Common myeloid progenitor, CD34-positive (primary cell): Measurements from ENCODE around the gene CRAMP1.
"Not testable (repeated sequence)": the region's sequence is repeated elsewhere in the genome, so short reads cannot be mapped to it uniquely, and the experiment has no call there.

ENCODE experiments used
- CTCF ChIA-PET: fragments of 350-600 bp; sonication (Branson Sonifier 250); formaldehyde crosslinking; loops from one replicate; lab custom pipeline; 2021; ENCODE audit warnings: antibody characterized with exemption; lab: Charles Lee
- POLR2A ChIA-PET: fragments of 350-600 bp; sonication (Branson Sonifier 250); formaldehyde crosslinking; loops from one replicate; lab custom pipeline; 2021; ENCODE audit warnings: antibody characterized with exemption; lab: Charles Lee
- DNase-seq, 3 donors: peaks; one replicate each; pipeline versions ENCODE4 v3.0.0 to v3.0.0-alpha.2; 2013
- H3K27ac ChIP-seq, 2 experiments: 1 replicate in 1 of 2; 2 replicates in 1 of 2; pipeline ENCODE4 v1.7.0; 2013; ENCODE audit warnings: inconsistent platforms in 2 of 2, low read length in 2 of 2, mild to moderate bottlenecking in 2 of 2, low read depth in 1 of 2, moderate library complexity in 1 of 2; ENCODE audit not compliant: severe bottlenecking in 2 of 2, insufficient read depth in 1 of 2, poor library complexity in 1 of 2
- H3K27me3 ChIP-seq, 5 experiments: replicated peaks in 2 of 5; 1 replicate in 3 of 5; 2 replicates in 2 of 5; pipeline versions ENCODE4 v1.6.1 to v1.7.0; 2013; ENCODE audit warnings: low read length in 4 of 5, mild to moderate bottlenecking in 2 of 5, moderate library complexity in 2 of 5, inconsistent platforms in 1 of 5; ENCODE audit not compliant: insufficient read depth in 5 of 5, control insufficient read depth in 4 of 5
- H3K36me3 ChIP-seq, 4 experiments: 1 replicate in 2 of 4; 2 replicates in 2 of 4; pipeline versions ENCODE4 v1.6.1 to v1.7.0; 2013; ENCODE audit warnings: low read length in 3 of 4, control low read depth in 1 of 4, mild to moderate bottlenecking in 1 of 4; ENCODE audit not compliant: control insufficient read depth in 4 of 4, insufficient read depth in 4 of 4
- H3K4me1 ChIP-seq, 4 experiments: 1 replicate in 3 of 4; 2 replicates in 1 of 4; pipeline versions ENCODE4 v1.6.1 to v1.7.1; 2013; ENCODE audit warnings: low read length in 3 of 4, mild to moderate bottlenecking in 3 of 4, control low read depth in 1 of 4, inconsistent platforms in 1 of 4, moderate library complexity in 1 of 4; ENCODE audit not compliant: control insufficient read depth in 4 of 4, insufficient read depth in 4 of 4; ENCODE audit errors: control extremely low read depth in 1 of 4
- H3K4me3 ChIP-seq, 7 experiments: 1 replicate in 4 of 7; 2 replicates in 3 of 7; pipeline versions ENCODE4 v1.5.1 to v1.7.0; 2013; ENCODE audit warnings: mild to moderate bottlenecking in 7 of 7, low read length in 6 of 7, moderate library complexity in 6 of 7, inconsistent platforms in 2 of 7, low read depth in 2 of 7, control low read depth in 1 of 7; ENCODE audit not compliant: insufficient read depth in 4 of 7, control insufficient read depth in 1 of 7; ENCODE audit errors: extremely low read depth in 1 of 7
- H3K9me3 ChIP-seq, 5 experiments: 1 replicate in 4 of 5; 2 replicates in 1 of 5; pipeline versions ENCODE4 v1.6.1 to v1.7.1; 2013; ENCODE audit warnings: low read length in 4 of 5, mild to moderate bottlenecking in 2 of 5, inconsistent platforms in 1 of 5, low read depth in 1 of 5, moderate library complexity in 1 of 5; ENCODE audit not compliant: control insufficient read depth in 4 of 5, insufficient read depth in 2 of 5; ENCODE audit errors: control extremely low read depth in 1 of 5
- WGBS: methylation state at CpG from one replicate; pipeline ENCODE4 v1.1.5; 2013; ENCODE audit not compliant: insufficient coverage; 5-methylcytosine and 5-hydroxymethylcytosine counted together

Gene CRAMP1

DNA sequence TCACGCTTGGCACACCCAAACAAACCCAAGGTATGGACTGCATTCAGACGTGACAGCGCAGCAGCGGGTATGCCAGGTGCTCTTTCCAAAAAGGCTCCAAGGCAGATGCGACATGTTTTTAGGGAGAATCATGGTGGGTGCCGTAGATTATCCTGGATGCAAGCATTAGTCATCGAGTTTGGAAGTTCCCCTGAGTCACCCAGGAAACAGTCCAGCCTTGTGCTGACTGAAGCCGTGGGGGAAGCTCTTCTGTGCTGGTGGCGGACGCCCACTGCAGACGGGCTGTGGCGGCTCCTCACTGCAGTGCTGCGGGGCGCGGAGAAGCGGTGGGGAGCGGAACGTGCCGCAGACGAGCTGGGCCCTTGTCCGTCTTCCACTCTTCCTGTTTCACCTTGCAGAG is 79.8 kb downstream of the CRAMP1 start:
- DNase-seq: no peak
- Histone ChIP-seq H3K27me3 (no peaks in the 10 kb centered on the region), H3K9me3 (no peaks in the 10 kb centered on the region), H3K36me3 (peaks cover 19 to 89% (median 70%) of the 10 kb centered on the region in 4 experiments), H3K4me3 (no peak overlapping the region), H3K27ac (no peak overlapping the region), H3K4me1 (no peaks in the 10 kb centered on the region)
- ChIA-PET POLR2A (no interaction called here), CTCF (interaction anchor here (1.2 to 1.8 kb wide), 3 partner anchors 14 to 32 kb away, joined by 3 to 7 read pairs (median 6); partner anchors contain the start of gene MAPK8IP3)
- WGBS: 95% methylated on average over 21 of the region's 21 CpGs

DNA sequence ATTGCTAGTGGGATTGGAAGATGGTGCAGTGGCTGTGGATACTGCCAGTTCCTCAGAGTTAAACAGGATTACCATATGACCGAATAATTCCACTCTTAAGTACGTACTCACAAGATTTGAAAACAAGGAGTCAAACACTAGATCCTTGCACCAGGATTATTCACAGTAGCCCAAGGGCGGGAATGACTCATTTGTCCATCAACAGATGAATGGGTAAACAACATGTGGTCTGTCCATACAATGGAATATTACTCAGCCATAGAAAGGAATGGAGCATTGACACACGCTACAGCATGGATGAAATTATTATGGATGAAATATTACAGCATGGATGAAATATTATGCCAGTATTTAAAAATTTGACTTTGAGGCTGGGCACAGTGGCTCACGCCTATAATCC is 84.7 kb downstream of the CRAMP1 start:
- POLR2A ChIA-PET: no interaction called here
- 100% methylated on average over 4 of the region's 5 CpGs for WGBS
- no peak for DNase-seq
- peaks cover 15 to 87% (median 66%) of the 10 kb centered on the region in 4 experiments for H3K36me3 ChIP-seq
- CTCF ChIA-PET: no interaction called here
- H3K27ac ChIP-seq: no peak overlapping the region
- no peaks in the 10 kb centered on the region for H3K9me3 ChIP-seq
- no peaks in the 10 kb centered on the region for H3K4me1 ChIP-seq
- no peaks in the 10 kb centered on the region for H3K27me3 ChIP-seq
- H3K4me3 ChIP-seq: no peak overlapping the region

DNA sequence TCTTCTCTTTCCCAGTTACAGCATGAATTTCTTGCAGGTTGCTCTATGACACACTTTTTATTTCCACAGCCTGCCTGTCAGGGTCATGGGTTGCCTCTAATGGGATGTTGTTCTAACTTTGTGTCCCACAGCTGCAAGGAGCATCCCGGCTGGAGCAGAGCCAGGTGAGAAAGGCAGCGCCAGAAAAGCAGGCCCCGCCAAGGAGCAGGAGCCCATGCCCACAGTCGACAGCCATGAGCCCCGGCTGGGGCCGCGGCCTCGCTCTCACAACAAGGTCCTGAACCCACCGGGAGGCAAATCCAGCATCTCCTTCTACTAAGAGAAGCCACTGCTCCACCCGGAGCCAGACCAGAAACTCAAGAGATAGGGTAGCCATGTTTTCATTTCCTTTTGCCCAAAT is 86.5 kb downstream of the CRAMP1 start:
- Histone ChIP-seq H3K4me3 (no peak overlapping the region), H3K4me1 (no peaks in the 10 kb centered on the region), H3K9me3 (no peaks in the 10 kb centered on the region), H3K36me3 (peaks cover 11 to 80% (median 55%) of the 10 kb centered on the region in 4 experiments), H3K27me3 (no peaks in the 10 kb centered on the region), H3K27ac (peak overlapping the region in 1 of 2 experiments; percentile 15)
- 97% methylated on average over 10 of the region's 10 CpGs for WGBS
- ChIA-PET POLR2A (no interaction called here), CTCF (no interaction called here)
- no peak for DNase-seq

DNA sequence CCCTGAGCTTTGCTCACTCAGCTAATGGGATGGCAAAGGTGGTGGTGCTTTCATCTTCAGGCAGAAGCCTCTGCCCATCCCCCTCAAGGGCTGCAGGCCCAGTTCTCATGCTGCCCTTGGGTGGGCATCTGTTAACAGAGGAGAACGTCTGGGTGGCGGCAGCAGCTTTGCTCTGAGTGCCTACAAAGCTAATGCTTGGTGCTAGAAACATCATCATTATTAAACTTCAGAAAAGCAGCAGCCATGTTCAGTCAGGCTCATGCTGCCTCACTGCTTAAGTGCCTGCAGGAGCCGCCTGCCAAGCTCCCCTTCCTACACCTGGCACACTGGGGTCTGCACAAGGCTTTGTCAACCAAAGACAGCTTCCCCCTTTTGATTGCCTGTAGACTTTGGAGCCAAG is 88.1 kb downstream of the CRAMP1 start:
- no peaks in the 10 kb centered on the region for H3K9me3 ChIP-seq
- no peak overlapping the region for H3K27ac ChIP-seq
- WGBS: 89% methylated on average over 1 of the region's 3 CpGs

DNA sequence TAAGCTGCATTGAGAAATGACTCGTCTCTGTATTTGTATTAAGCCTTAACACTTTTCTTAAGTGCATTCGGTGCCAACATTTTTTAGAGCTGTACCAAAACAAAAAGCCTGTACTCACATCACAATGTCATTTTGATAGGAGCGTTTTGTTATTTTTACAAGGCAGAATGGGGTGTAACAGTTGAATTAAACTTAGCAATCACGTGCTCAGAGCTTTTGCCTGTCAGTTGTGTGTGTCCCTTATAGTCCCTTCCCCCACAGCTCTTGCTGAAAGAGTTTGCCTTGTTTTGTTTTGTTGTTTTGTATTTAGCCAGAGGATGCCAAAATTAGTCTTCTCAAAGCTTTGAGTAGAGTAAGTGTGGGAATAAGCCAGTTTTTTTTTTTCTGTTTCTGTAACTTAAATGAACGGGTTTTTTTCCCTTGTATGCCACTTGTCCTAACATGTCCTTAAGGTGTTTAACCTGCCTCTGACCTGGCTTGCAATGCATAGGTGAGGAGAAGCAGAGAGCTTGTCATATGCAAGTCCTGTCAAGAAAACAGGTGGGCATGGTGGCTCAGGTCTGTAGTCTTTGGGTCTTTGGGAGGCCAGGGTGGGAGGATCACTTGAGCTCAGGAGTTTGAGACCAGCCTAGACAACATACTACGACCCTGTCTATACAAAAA is 89.2 kb downstream of the CRAMP1 start:
- POLR2A ChIA-PET: interaction anchor here (0.6 to 0.8 kb wide), 3 partner anchors 42 to 91 kb away, joined by 3 read pairs; no protein-coding TSS in a partner anchor
- no peak overlapping the region for H3K27ac ChIP-seq
- 100% methylated on average over 3 of the region's 6 CpGs for WGBS
- no peak overlapping the region for H3K4me3 ChIP-seq
- CTCF ChIA-PET: interaction anchor here (0.6 to 1.2 kb wide), 5 partner anchors 11 to 76 kb away, joined by 3 to 7 read pairs (median 4); no protein-coding TSS in a partner anchor
- H3K27me3 ChIP-seq: no peaks in the 10 kb centered on the region
- H3K4me1 ChIP-seq: peaks cover 0 to 7% (median 6%) of the 10 kb centered on the region in 4 experiments
- no peak for DNase-seq
- H3K36me3 ChIP-seq: peaks cover 8 to 65% (median 40%) of the 10 kb centered on the region in 4 experiments
- no peaks in the 10 kb centered on the region for H3K9me3 ChIP-seq

More for the DNA sequence above, 88.1 kb downstream of the CRAMP1 start:
- Histone ChIP-seq H3K4me1 (peaks cover 0 to 7% (median 6%) of the 10 kb centered on the region in 4 experiments), H3K4me3 (no peak overlapping the region), H3K36me3 (peaks cover 8 to 67% (median 47%) of the 10 kb centered on the region in 4 experiments), H3K27me3 (no peaks in the 10 kb centered on the region)
- POLR2A ChIA-PET: interaction anchor here (0.6 kb wide), 1 partner anchor 226 kb away, joined by 3 read pairs; no protein-coding TSS in a partner anchor
- DNase-seq: no peak
- CTCF ChIA-PET: interaction anchor here (0.8 to 1.4 kb wide), 2 partner anchors 23 to 53 kb away, joined by 3 read pairs; partner anchors contain the start of gene JPT2

DNA sequence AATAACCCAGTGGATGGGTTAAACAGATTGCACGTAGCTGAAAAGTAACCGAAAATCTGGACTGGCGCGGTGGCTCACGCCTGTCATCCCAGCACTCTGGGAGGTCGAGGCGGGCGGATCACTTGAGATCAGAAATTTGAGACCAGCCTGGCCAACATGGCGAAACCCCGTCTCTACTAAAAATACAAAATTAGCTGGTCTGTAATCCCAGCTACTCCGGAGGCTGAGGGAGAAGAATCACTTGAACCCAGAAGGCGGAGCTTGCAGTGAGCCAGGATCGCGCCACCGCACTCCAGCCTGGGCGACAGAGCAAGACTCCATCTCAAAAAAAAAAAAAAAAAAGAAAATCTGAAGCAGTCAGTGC is 93.1 kb downstream of the CRAMP1 start:
- H3K36me3 ChIP-seq: peaks cover 0 to 39% (median 19%) of the 10 kb centered on the region in 4 experiments
- not testable (repeated sequence) for H3K9me3 ChIP-seq, H3K27me3 ChIP-seq, DNase-seq
- ChIA-PET POLR2A (interaction anchor here (0.6 to 1.3 kb wide), 3 partner anchors 40 to 276 kb away, joined by 3 read pairs; partner anchors contain the start of gene RPS2), CTCF (interaction anchor here (0.6 to 1.7 kb wide), 14 partner anchors 7 to 446 kb away, joined by 3 to 11 read pairs (median 4); partner anchors contain the start of genes JPT2 and UQCC4)
- H3K4me1 ChIP-seq: peaks cover 0 to 32% (median 24%) of the 10 kb centered on the region in 4 experiments
- peak overlapping the region; percentile 60 to 98 (median 91) for H3K4me3 ChIP-seq
- H3K27ac ChIP-seq: peak overlapping the region; percentile 46 to 87
- WGBS: 0% methylated on average over 7 of the region's 16 CpGs
